SKM-1 (cell line): Measurements from ENCODE around the gene ATG2B.
"Not testable (repeated sequence)": the region's sequence is repeated elsewhere in the genome, so short reads cannot be mapped to it uniquely, and the experiment has no call there.

Source experiments
- DNase-seq: peaks from one replicate; lab custom pipeline; 2025; ENCODE audit not compliant: unreplicated experiment; lab: John Stamatoyannopoulos, UW

Gene ATG2B

GRCh38 chr14:96373538-96373937 is 10.4 kb upstream of the ATG2B start:
- DNase-seq: no peak

GRCh38 chr14:96370528-96370927 is 7.4 kb upstream of the ATG2B start:
- DNase-seq: no peak

GRCh38 chr14:96368534-96368933 is 5.4 kb upstream of the ATG2B start:
- DNase-seq: no peak

- no peak for DNase-seq
Observed at GRCh38 chr14:96364962-96365361, 1.8 kb upstream of the ATG2B start.

GRCh38 chr14:96363751-96364336 is 703 bp upstream of the ATG2B start:
- no peak for DNase-seq

GRCh38 chr14:96362071-96362964 is 823 bp downstream of the ATG2B start:
- DNase-seq: no peak

GRCh38 chr14:96359959-96360358 is 3.2 kb downstream of the ATG2B start:
- DNase-seq: no peak

- no peak for DNase-seq
Observed at GRCh38 chr14:96357216-96357615, 5.9 kb downstream of the ATG2B start.

GRCh38 chr14:96354246-96354645 is 8.9 kb downstream of the ATG2B start:
- no peak for DNase-seq

GRCh38 chr14:96352708-96353107 is 10.4 kb downstream of the ATG2B start:
- DNase-seq: no peak

GRCh38 chr14:96351986-96352385 is 11.2 kb downstream of the ATG2B start:
- no peak for DNase-seq

GRCh38 chr14:96349286-96350075 is 13.7 kb downstream of the ATG2B start:
- DNase-seq: no peak

GRCh38 chr14:96347957-96348356 is 15.2 kb downstream of the ATG2B start:
- not testable (repeated sequence) for DNase-seq

GRCh38 chr14:96345669-96346068 is 17.5 kb downstream of the ATG2B start:
- no peak for DNase-seq

GRCh38 chr14:96341323-96341722 is 21.8 kb downstream of the ATG2B start:
- DNase-seq: no peak

- DNase-seq: no peak
Observed at GRCh38 chr14:96338551-96338950, 24.6 kb downstream of the ATG2B start.

- no peak for DNase-seq
Observed at GRCh38 chr14:96324219-96324618, 38.9 kb downstream of the ATG2B start.

- DNase-seq: no peak
Observed at GRCh38 chr14:96320605-96321004, 42.5 kb downstream of the ATG2B start.

GRCh38 chr14:96318836-96319235 is 44.3 kb downstream of the ATG2B start:
- DNase-seq: no peak

- DNase-seq: no peak
Observed at GRCh38 chr14:96316087-96316486, 47.1 kb downstream of the ATG2B start.

GRCh38 chr14:96310906-96311305 is 52.2 kb downstream of the ATG2B start:
- no peak for DNase-seq

- no peak for DNase-seq
Observed at GRCh38 chr14:96309896-96310330, 53.2 kb downstream of the ATG2B start.
